Keratinocyte (primary cell): ENCODE data around the gene KCNH1. TPM values are rescaled to one million over a fixed set of nuclear protein-coding genes. Genes with fewer than 3 reads are reported as not detected.

Source experiments
- DNase-seq: peaks from one replicate; pipeline ENCODE4 v3.0.0-alpha.2; 2011; ENCODE audit warnings: low read depth, missing footprints, low spot score
- FAIRE-seq: peaks from 2 replicates; lab custom pipeline; 2011; peaks lifted over from hg19 to GRCh38; lab: Jason Lieb, UNC
- H2AFZ ChIP-seq: 2 replicates; pipeline ENCODE4 v1.6.0; 2012; ENCODE audit warnings: low read length, control low read depth, inconsistent platforms; ENCODE audit not compliant: control insufficient read depth
- H3K27ac ChIP-seq: 2 replicates; pipeline ENCODE4 v1.5.1; 2011; ENCODE audit warnings: low read length; ENCODE audit not compliant: control insufficient read depth, insufficient read depth
- H3K27me3 ChIP-seq: 3 replicates; pipeline ENCODE4 v1.6.0; 2011; ENCODE audit warnings: low read length; ENCODE audit not compliant: control insufficient read depth, insufficient read depth; ENCODE audit errors: extremely low read depth
- H3K36me3 ChIP-seq, 2 experiments: 2 replicates in 1 of 2; 3 replicates in 1 of 2; pipeline ENCODE4 v1.5.1; 2011; ENCODE audit warnings: low read length in 2 of 2, mild to moderate bottlenecking in 1 of 2; ENCODE audit not compliant: control insufficient read depth in 2 of 2, insufficient read depth in 2 of 2; ENCODE audit errors: extremely low read depth in 1 of 2
- H3K4me1 ChIP-seq: 3 replicates; pipeline ENCODE4 v1.5.1; 2011; ENCODE audit warnings: low read length; ENCODE audit not compliant: control insufficient read depth, insufficient read depth; ENCODE audit errors: extremely low read depth
- H3K4me2 ChIP-seq: 3 replicates; pipeline ENCODE4 v1.6.0; 2011; ENCODE audit warnings: low read depth, low read length; ENCODE audit not compliant: control insufficient read depth, insufficient read depth; ENCODE audit errors: extremely low read depth
- H3K4me3 ChIP-seq, 3 experiments: fragments of 200-600 bp in 1 of 3; sonication (generic) in 1 of 3; 2 replicates in 2 of 3; 3 replicates in 1 of 3; pipeline ENCODE4 v1.5.1; 2011 to 2016; ENCODE audit warnings: low read length in 3 of 3, mild to moderate bottlenecking in 3 of 3, control low read depth in 2 of 3, inconsistent platforms in 1 of 3, low read depth in 1 of 3, mixed read lengths in 1 of 3, mixed run types in 1 of 3, moderate library complexity in 1 of 3; ENCODE audit not compliant: control insufficient read depth in 2 of 3, insufficient read depth in 2 of 3; ENCODE audit errors: extremely low read depth in 1 of 3
- H3K79me2 ChIP-seq: 2 replicates; pipeline ENCODE4 v1.6.0; 2012; ENCODE audit warnings: low read length; ENCODE audit not compliant: control insufficient read depth, insufficient read depth
- H3K9ac ChIP-seq: 3 replicates; pipeline ENCODE4 v1.6.0; 2011; ENCODE audit warnings: low read length; ENCODE audit not compliant: control insufficient read depth, insufficient read depth; ENCODE audit errors: extremely low read depth
- H3K9me1 ChIP-seq: 3 replicates; pipeline ENCODE4 v1.6.0; 2011; ENCODE audit warnings: low read length; ENCODE audit not compliant: control insufficient read depth, insufficient read depth; ENCODE audit errors: extremely low read depth
- H3K9me3 ChIP-seq: 2 replicates; pipeline ENCODE4 v1.5.1; 2012; ENCODE audit warnings: low read depth, low read length; ENCODE audit not compliant: control insufficient read depth
- H4K20me1 ChIP-seq: 3 replicates; pipeline ENCODE4 v1.6.0; 2011; ENCODE audit warnings: low read length; ENCODE audit not compliant: control insufficient read depth, insufficient read depth; ENCODE audit errors: extremely low read depth
- EZH2 ChIP-seq: IDR thresholded peaks from one replicate; pipeline ENCODE4 v1.6.1; 2012; ENCODE audit warnings: inconsistent platforms, mild to moderate bottlenecking, low read length, moderate library complexity
- dilution Hi-C: fragments of 300-500 bp; cut with MboI; formaldehyde crosslinking; loops from one replicate; pipeline ENCODE4 v1.7.0; 2020; ENCODE audit warnings: low sequenced_read_pairs; ENCODE audit not compliant: extremely low pct_ligation_motif_present
- polyA plus RNA-seq, 5 experiments: library from polyadenylated mRNA; depleted of rRNA in 3 of 5; stranded (reverse) in 3 of 5; stranded (forward) in 1 of 5; unstranded in 1 of 5; fragments of >200 nt; gene quantifications; 1 replicate in 1 of 5; 2 replicates in 3 of 5; 3 replicates in 1 of 5; pipeline versions ENCODE4 v1.2.1 to v1.2.3, GENCODE V29; 2011 to 2012; ENCODE audit warnings: missing spikeins in 2 of 5, low read depth in 1 of 5, low replicate concordance in 1 of 5
- TF ChIP-seq, protein P1 (sequence below), 3 experiments: IDR thresholded peaks in 1 of 3; conservative IDR thresholded peaks in 1 of 3; optimal IDR thresholded peaks in 1 of 3; 2 replicates in 2 of 3; 3 replicates in 1 of 3; pipeline versions ENCODE3 to v1.5.1; 2011; ENCODE audit warnings: low read length in 3 of 3, mild to moderate bottlenecking in 3 of 3, moderate library complexity in 2 of 3, control low read depth in 1 of 3, inconsistent platforms in 1 of 3; ENCODE audit not compliant: insufficient read depth in 2 of 3; ENCODE audit errors: extremely low read depth in 1 of 3

The KCNH1 gene
- polyA plus RNA-seq, 1 donor (not counting 4 experiments of a cell fraction or from before 2014, with no cell fraction given) = not detected

DNA sequence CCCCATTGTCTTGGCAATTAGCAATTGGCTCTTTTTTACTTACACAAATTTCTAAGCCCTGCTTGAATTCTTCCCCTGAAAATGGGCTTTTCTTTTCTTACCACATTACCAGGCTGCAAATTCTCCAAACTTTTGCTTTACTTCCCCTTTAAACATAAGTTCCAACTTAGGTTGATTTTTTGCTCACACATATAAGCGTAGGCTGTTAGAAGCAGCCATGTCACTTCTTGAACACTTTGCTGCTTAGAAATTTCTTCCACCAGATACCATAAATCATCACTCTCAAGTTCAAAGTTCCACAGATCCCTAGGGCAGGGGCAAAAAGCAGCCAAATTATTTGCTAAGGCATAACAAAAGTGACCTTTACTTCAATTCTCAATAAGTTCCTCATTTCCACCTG is 35.4 kb upstream of the KCNH1 start:
- Histone ChIP-seq H3K79me2 (no peaks in the 10 kb centered on the region), H2AFZ (no peak overlapping the region), H3K9ac (no peak overlapping the region), H3K27me3 (no peaks in the 10 kb centered on the region), H3K27ac (no peak overlapping the region), H3K36me3 (no peaks in the 10 kb centered on the region), H4K20me1 (no peaks in the 10 kb centered on the region), H3K4me2 (no peak overlapping the region), H3K9me3 (peaks cover 7% of the 10 kb centered on the region), H3K4me3 (no peak overlapping the region), H3K4me1 (peaks cover 4% of the 10 kb centered on the region), H3K9me1 (no peaks in the 10 kb centered on the region)
- TF ChIP-seq, protein P1, sequence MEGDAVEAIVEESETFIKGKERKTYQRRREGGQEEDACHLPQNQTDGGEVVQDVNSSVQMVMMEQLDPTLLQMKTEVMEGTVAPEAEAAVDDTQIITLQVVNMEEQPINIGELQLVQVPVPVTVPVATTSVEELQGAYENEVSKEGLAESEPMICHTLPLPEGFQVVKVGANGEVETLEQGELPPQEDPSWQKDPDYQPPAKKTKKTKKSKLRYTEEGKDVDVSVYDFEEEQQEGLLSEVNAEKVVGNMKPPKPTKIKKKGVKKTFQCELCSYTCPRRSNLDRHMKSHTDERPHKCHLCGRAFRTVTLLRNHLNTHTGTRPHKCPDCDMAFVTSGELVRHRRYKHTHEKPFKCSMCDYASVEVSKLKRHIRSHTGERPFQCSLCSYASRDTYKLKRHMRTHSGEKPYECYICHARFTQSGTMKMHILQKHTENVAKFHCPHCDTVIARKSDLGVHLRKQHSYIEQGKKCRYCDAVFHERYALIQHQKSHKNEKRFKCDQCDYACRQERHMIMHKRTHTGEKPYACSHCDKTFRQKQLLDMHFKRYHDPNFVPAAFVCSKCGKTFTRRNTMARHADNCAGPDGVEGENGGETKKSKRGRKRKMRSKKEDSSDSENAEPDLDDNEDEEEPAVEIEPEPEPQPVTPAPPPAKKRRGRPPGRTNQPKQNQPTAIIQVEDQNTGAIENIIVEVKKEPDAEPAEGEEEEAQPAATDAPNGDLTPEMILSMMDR (optimal IDR thresholded peaks at IDR 0.05 in 1 of 3, IDR thresholded peaks at IDR 0.05 in 1 of 3, conservative IDR thresholded peaks at IDR 0.05 in 1 of 3; ENCODE audit: extremely low read depth in 1 of 3, insufficient read depth in 2 of 3, low read length in 3 of 3) = no peak
- TF ChIP-seq EZH2 = no peak
- FAIRE-seq (no peak), DNase-seq (no peak)
- dilution Hi-C loops = no loop called here

DNA sequence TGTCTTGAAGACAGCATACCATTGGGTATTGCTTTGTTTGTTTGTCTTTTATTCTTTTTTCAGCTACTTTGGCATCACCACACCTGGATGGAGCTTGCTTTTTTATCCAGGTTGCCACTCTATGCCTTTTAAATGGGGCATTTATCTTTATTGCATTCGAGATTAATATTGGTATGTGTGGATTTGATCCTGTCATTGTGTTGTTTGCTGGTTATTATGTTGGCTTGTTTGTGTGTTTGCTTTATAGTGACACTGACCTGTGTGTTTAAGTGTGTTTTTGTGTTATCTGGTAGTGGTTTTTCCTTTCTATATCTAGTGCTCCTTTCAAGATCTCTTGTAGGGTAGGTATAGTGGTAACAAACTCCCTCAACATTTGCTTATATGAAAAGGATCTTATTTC is 24.9 kb upstream of the KCNH1 start:
- no peak overlapping the region for H3K4me3 ChIP-seq
- H3K27ac ChIP-seq = no peak overlapping the region
- H3K27me3 ChIP-seq = no peaks in the 10 kb centered on the region
- no peak overlapping the region for H2AFZ ChIP-seq
- H3K9me3 ChIP-seq = no peaks in the 10 kb centered on the region
- no peaks in the 10 kb centered on the region for H3K79me2 ChIP-seq
- H4K20me1 ChIP-seq = no peaks in the 10 kb centered on the region
- dilution Hi-C loops = no loop called here
- FAIRE-seq (no peak), DNase-seq (no peak)
- H3K4me2 ChIP-seq = no peak overlapping the region
- no peaks in the 10 kb centered on the region for H3K4me1 ChIP-seq
- H3K9me1 ChIP-seq = no peaks in the 10 kb centered on the region
- no peaks in the 10 kb centered on the region for H3K36me3 ChIP-seq
- TF ChIP-seq, protein P1 (optimal IDR thresholded peaks at IDR 0.05 in 1 of 3, IDR thresholded peaks at IDR 0.05 in 1 of 3, conservative IDR thresholded peaks at IDR 0.05 in 1 of 3; ENCODE audit: extremely low read depth in 1 of 3, insufficient read depth in 2 of 3, low read length in 3 of 3) = no peak
- TF ChIP-seq EZH2 = no peak
- H3K9ac ChIP-seq = no peak overlapping the region
